Measurements from ENCODE around the gene PARD3B.

- TF ChIP-seq, protein P1, sequence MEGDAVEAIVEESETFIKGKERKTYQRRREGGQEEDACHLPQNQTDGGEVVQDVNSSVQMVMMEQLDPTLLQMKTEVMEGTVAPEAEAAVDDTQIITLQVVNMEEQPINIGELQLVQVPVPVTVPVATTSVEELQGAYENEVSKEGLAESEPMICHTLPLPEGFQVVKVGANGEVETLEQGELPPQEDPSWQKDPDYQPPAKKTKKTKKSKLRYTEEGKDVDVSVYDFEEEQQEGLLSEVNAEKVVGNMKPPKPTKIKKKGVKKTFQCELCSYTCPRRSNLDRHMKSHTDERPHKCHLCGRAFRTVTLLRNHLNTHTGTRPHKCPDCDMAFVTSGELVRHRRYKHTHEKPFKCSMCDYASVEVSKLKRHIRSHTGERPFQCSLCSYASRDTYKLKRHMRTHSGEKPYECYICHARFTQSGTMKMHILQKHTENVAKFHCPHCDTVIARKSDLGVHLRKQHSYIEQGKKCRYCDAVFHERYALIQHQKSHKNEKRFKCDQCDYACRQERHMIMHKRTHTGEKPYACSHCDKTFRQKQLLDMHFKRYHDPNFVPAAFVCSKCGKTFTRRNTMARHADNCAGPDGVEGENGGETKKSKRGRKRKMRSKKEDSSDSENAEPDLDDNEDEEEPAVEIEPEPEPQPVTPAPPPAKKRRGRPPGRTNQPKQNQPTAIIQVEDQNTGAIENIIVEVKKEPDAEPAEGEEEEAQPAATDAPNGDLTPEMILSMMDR (IDR thresholded peaks at IDR 0.05), result no peak
- no peak for TF ChIP-seq POLR2A (IDR thresholded peaks at IDR 0.05)
These were observed 41.3 kb downstream of the PARD3B start for GRCh38 chr2:204586444-204587180.
